Spinal cord (tissue), 10 donors: ENCODE results near the gene IP6K2. TPM values are rescaled to one million over a fixed set of nuclear protein-coding genes. Genes with fewer than 3 reads are reported as not detected.
"Not testable (repeated sequence)": the region's sequence is repeated elsewhere in the genome, so short reads cannot be mapped to it uniquely, and the experiment has no call there.

Experiments
- DNase-seq, 6 donors: peaks; one replicate each; pipeline versions ENCODE4 v3.0.0 to v3.0.0-alpha.2; 2013 to 2015; ENCODE audit warnings: low spot score in 6 of 6, low read depth in 4 of 6
- H3K27ac ChIP-seq: one replicate; pipeline ENCODE4 v1.5.1; 2013; ENCODE audit warnings: low read depth, low read length, control low read depth
- H3K27me3 ChIP-seq: one replicate; pipeline ENCODE4 v1.6.1; 2013; ENCODE audit warnings: low read length; ENCODE audit not compliant: control insufficient read depth, insufficient read depth
- H3K36me3 ChIP-seq: one replicate; pipeline ENCODE4 v1.6.1; 2013; ENCODE audit warnings: low read length; ENCODE audit not compliant: control insufficient read depth, insufficient read depth
- H3K4me1 ChIP-seq: one replicate; pipeline ENCODE4 v1.6.1; 2013; ENCODE audit warnings: low read length; ENCODE audit not compliant: control insufficient read depth, insufficient read depth
- H3K4me3 ChIP-seq: one replicate; pipeline ENCODE4 v1.5.1; 2013; ENCODE audit warnings: low read depth, low read length, control low read depth
- H3K9me3 ChIP-seq: one replicate; pipeline ENCODE4 v1.6.1; 2013; ENCODE audit warnings: low read length; ENCODE audit not compliant: control insufficient read depth, insufficient read depth
- WGBS: methylation state at CpG from one replicate; pipeline ENCODE4 v1.1.5; 2013; ENCODE audit warnings: missing lambda C conversion rate; ENCODE audit not compliant: insufficient coverage; 5-methylcytosine and 5-hydroxymethylcytosine counted together
- long read RNA-seq, 4 donors: transcript quantifications; one replicate each; lab custom pipeline, GENCODE V29; 2026
- polyA plus RNA-seq, 2 donors: library from polyadenylated mRNA; unstranded; fragments of 120-200 nt; gene quantifications; one replicate each; pipeline ENCODE4 v1.2.1, GENCODE V29; 2013; ENCODE audit not compliant: insufficient read length in 2 of 2
- total RNA-seq, 2 donors: library from RNA; depleted of rRNA in 1 of 2; stranded (reverse); fragments of 120-200 nt in 1 of 2; fragments of >200 nt in 1 of 2; gene quantifications; one replicate each; pipeline versions ENCODE4 v1.2.3 to v1.2.4, GENCODE V29; 2013 to 2014
- donor health status: healthy.

IP6K2 gene
- total RNA-seq = 100 to 1,000 TPM in 1 of 2 donors, 10 to 100 TPM in 1; 67.0 to 113 TPM
- 100 to 1,000 TPM; 183 to 202 TPM for polyA plus RNA-seq
- long read RNA-seq, donor 1, transcript IP6K2-221 (2 exons, 1,673 nt) = major isoform, 24 of 93 reads
- long read RNA-seq, donor 1, transcript IP6K2-208 (2 exons, 1,124 nt) = minor isoform, 6 of 93 reads
- long read RNA-seq, donor 1, transcript IP6K2-201 (6 exons, 1,775 nt) = minor isoform, 15 of 93 reads
- long read RNA-seq, donor 1, transcript IP6K2-202 (3 exons, 1,185 nt) = minor isoform, 10 of 93 reads
- long read RNA-seq, donor 1, partial matches to known transcripts = 16 of 93 reads
- long read RNA-seq, donor 1, other reads (novel, unspliced or antisense) = 14 of 93 reads
- long read RNA-seq, donor 2, transcript IP6K2-208 (2 exons, 1,124 nt) = minor isoform, 5 of 18 reads
- long read RNA-seq, donor 2, transcript IP6K2-221 (2 exons, 1,673 nt) = major isoform, 7 of 18 reads
- long read RNA-seq, donor 2, partial matches to known transcripts = 0 of 18 reads
- long read RNA-seq, donor 2, other reads (novel, unspliced or antisense) = 0 of 18 reads
- long read RNA-seq, donor 3, transcript IP6K2-221 (2 exons, 1,673 nt) = major isoform, 7 of 23 reads
- long read RNA-seq, donor 3, transcript IP6K2-201 (6 exons, 1,775 nt) = minor isoform, 6 of 23 reads
- long read RNA-seq, donor 3, transcript IP6K2-202 (3 exons, 1,185 nt) = minor isoform, 6 of 23 reads
- long read RNA-seq, donor 3, partial matches to known transcripts = 0 of 23 reads
- long read RNA-seq, donor 3, other reads (novel, unspliced or antisense) = 0 of 23 reads
- long read RNA-seq, donor 4, transcript IP6K2-211 (4 exons, 1,309 nt) = minor isoform, 7 of 103 reads
- long read RNA-seq, donor 4, transcript IP6K2-221 (2 exons, 1,673 nt) = major isoform, 33 of 103 reads
- long read RNA-seq, donor 4, transcript IP6K2-201 (6 exons, 1,775 nt) = minor isoform, 11 of 103 reads
- long read RNA-seq, donor 4, transcript IP6K2-208 (2 exons, 1,124 nt) = minor isoform, 14 of 103 reads
- long read RNA-seq, donor 4, partial matches to known transcripts = 22 of 103 reads
- long read RNA-seq, donor 4, other reads (novel, unspliced or antisense) = 7 of 103 reads

- Histone ChIP-seq H3K36me3 (peaks cover 19% of the 10 kb centered on the region), H3K4me3 (peak within 1 kb of the TSS; percentile 98), H3K4me1 (peaks cover 28% of the 10 kb centered on the region), H3K27ac (peak within 1 kb of the TSS; percentile 95), H3K27me3 (no peaks in the 10 kb centered on the region), H3K9me3 (no peaks in the 10 kb centered on the region)
- peak; percentile 93 to 100 (median 98) for DNase-seq
- WGBS = 2% methylated on average over 38 of the region's 38 CpGs
Observed at GRCh38 chr3:48716982-48717746, at the start of gene IP6K2. Gene IP6K2, minus strand, starts transcription at chr3:48717221. Its CDS starts 21,930 bp downstream, at chr3:48695291.

GRCh38 chr3:48765376-48765775 lies 48.4 kb upstream of the IP6K2 start:
- WGBS = no CpG with 5 or more reads among the region's 1 CpG
- H3K9me3 ChIP-seq = no peaks in the 10 kb centered on the region
- H3K27ac ChIP-seq = no peak overlapping the region
- peaks cover 32% of the 10 kb centered on the region for H3K36me3 ChIP-seq
- no peaks in the 10 kb centered on the region for H3K4me1 ChIP-seq
- H3K4me3 ChIP-seq = no peak overlapping the region
- H3K27me3 ChIP-seq = no peaks in the 10 kb centered on the region
- DNase-seq = peak in 1 of 6 donors; percentile 29

DNA sequence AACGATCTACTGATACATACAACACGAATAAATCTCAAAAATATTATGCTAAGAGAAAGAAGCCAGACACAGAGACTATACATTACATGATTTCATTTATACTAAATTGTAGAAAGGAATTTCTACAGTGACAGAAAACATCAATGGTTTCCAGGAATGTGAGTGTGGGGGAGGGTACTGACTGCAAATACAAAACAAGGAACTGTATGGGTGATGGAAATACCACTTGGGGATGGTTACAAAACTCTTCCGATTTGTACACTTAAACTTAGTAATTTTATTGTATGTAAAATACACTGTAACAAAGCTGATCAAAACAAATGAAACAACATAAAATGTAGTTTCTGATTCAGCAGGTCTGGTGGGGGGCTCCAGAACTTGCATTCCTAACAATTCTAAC lies 45.8 kb upstream of the IP6K2 start:
- DNase-seq = no peak
- H3K36me3 ChIP-seq = peaks cover 31% of the 10 kb centered on the region
- no CpG with 5 or more reads among the region's 3 CpGs for WGBS
- no peak overlapping the region for H3K4me3 ChIP-seq
- H3K4me1 ChIP-seq = no peaks in the 10 kb centered on the region
- H3K9me3 ChIP-seq = no peaks in the 10 kb centered on the region
- H3K27me3 ChIP-seq = no peaks in the 10 kb centered on the region
- H3K27ac ChIP-seq = no peak overlapping the region

DNA sequence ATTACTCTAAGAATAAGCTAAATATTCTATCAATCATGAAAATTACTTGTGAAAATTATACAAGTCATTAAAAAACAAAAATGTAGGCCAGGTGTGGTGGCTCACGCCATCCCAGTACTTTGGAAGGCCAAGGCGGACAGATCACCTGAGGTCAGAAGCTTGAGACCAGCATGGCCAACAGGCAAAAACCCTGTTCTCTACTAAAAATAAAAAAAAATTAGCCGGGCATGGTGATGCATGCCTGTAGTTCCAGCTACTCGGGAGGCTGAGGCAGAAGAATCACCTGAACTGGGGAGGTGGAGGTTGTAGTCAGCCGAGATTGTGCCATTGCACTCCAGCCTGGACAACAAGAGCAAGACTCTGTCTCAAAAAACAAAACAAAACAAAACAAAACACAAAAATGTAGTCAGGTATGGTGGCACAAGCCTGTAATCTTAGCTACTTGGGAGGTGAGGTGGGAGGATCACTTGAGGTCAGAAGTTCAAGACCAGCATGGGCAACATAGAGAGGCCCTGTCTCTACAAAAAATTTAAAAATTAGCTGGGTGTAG lies 43.0 kb upstream of the IP6K2 start:
- WGBS = no CpG with 5 or more reads among the region's 5 CpGs
- not testable (repeated sequence) for H3K27me3 ChIP-seq, H3K27ac ChIP-seq, H3K4me1 ChIP-seq, DNase-seq, H3K9me3 ChIP-seq, H3K4me3 ChIP-seq
- H3K36me3 ChIP-seq = peaks cover 30% of the 10 kb centered on the region

DNA sequence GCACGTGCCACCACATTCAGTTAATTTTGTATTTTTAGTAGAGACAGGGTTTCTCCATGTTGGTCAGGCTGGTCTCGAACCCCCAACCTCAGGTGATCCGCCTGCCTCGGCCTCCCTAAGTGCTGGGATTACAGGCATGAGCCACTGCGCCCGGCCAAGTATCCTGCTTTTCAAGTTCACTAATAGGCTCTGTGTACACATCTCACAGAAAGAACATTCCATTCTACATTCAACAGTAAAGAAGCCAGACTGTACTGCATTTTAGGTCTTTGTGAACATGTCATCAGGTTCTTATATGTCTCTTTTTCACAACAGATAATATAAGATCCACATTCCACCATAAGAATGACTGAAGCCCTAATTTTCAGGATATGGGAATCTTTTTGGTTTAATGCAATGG lies 42.5 kb upstream of the IP6K2 start:
- not testable (repeated sequence) for H3K4me1 ChIP-seq, H3K9me3 ChIP-seq, DNase-seq, H3K27me3 ChIP-seq, H3K27ac ChIP-seq, H3K4me3 ChIP-seq
- H3K36me3 ChIP-seq = peaks cover 29% of the 10 kb centered on the region
- WGBS = 95% methylated on average over 5 of the region's 6 CpGs

- Histone ChIP-seq H3K4me1 (no peaks in the 10 kb centered on the region), H3K36me3 (peaks cover 30% of the 10 kb centered on the region), H3K27ac (no peak overlapping the region), H3K27me3 (no peaks in the 10 kb centered on the region), H3K4me3 (no peak overlapping the region), H3K9me3 (no peaks in the 10 kb centered on the region)
- DNase-seq = no peak
- WGBS = no CpG with 5 or more reads among the region's 4 CpGs
Observed at GRCh38 chr3:48759071-48759470, 42.0 kb upstream of the IP6K2 start.

DNA sequence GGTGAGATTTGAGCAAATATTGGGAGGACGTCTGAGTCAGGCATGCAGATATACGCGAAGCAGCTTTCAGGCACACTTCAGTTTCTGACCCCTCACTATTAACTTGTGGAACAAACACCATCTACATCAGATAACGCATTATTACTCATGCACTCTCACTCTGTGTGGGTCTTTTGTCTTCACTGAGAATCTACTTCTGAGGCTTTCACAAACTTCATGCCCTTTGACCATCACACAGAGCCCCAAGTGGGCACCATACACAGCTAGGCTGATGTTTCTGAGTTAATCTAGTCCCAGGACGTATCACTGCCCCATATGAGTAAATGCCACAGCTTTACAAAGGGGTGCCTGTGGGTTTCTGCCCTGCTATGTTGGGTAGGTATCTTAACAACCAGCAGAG lies 39.6 kb upstream of the IP6K2 start:
- Histone ChIP-seq H3K36me3 (peaks cover 30% of the 10 kb centered on the region), H3K4me3 (no peak overlapping the region), H3K9me3 (no peaks in the 10 kb centered on the region), H3K27ac (no peak overlapping the region), H3K27me3 (no peaks in the 10 kb centered on the region), H3K4me1 (no peaks in the 10 kb centered on the region)
- DNase-seq = no peak
- 80% methylated on average over 3 of the region's 5 CpGs for WGBS

DNA sequence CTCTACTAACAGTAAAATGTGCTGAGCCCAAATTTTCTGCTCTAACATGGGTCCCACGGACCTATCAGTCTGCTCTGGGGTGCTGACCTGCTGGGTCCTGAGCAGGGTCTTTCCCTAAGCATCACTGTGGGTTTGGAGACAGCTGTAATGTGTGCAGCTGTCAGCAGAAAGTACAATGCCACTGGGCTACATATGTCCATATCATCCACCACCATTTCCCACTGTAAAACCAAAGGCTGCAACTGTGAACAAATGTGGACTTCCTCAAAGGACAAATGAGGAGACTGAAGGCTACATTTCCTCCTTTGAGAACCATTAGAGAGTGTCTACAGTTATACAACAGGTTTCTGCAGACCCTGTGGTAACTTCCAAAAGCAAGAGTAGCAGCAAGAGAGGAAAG lies 33.8 kb upstream of the IP6K2 start:
- Histone ChIP-seq H3K9me3 (no peaks in the 10 kb centered on the region), H3K36me3 (peaks cover 16% of the 10 kb centered on the region), H3K27ac (no peak overlapping the region), H3K27me3 (no peaks in the 10 kb centered on the region), H3K4me3 (no peak overlapping the region), H3K4me1 (peaks cover 13% of the 10 kb centered on the region)
- 86% methylated on average over 1 of the region's 1 CpG for WGBS
- DNase-seq = no peak

- peaks cover 8% of the 10 kb centered on the region for H3K36me3 ChIP-seq
- no peak overlapping the region for H3K4me3 ChIP-seq
- H3K27me3 ChIP-seq = no peaks in the 10 kb centered on the region
- no peaks in the 10 kb centered on the region for H3K9me3 ChIP-seq
- DNase-seq = no peak
- no peak overlapping the region for H3K27ac ChIP-seq
- peaks cover 13% of the 10 kb centered on the region for H3K4me1 ChIP-seq
- 100% methylated on average over 1 of the region's 3 CpGs for WGBS
Observed at GRCh38 chr3:48748754-48749153, 31.7 kb upstream of the IP6K2 start.
